OCI-LY7 (cell line): Measurements from ENCODE around the gene SYNDIG1L.

Experiments
- EZH2phosphoT487 ChIP-seq: fragments of 200-600 bp; sonication (generic); IDR thresholded peaks from 2 replicates; pipeline ENCODE4 v1.6.1; 2018; ENCODE audit warnings: low read depth, borderline replicate concordance, mild to moderate bottlenecking, mixed run types, antibody characterized with exemption, low read length, moderate library complexity, mixed read lengths
- TF ChIP-seq, protein P1 (sequence below): fragments of 200-600 bp; sonication (generic); conservative IDR thresholded peaks from 2 replicates; pipeline ENCODE4 v1.5.1; 2014; ENCODE audit warnings: mild to moderate bottlenecking, antibody characterized with exemption, low read length, moderate library complexity, mixed read lengths

DNA sequence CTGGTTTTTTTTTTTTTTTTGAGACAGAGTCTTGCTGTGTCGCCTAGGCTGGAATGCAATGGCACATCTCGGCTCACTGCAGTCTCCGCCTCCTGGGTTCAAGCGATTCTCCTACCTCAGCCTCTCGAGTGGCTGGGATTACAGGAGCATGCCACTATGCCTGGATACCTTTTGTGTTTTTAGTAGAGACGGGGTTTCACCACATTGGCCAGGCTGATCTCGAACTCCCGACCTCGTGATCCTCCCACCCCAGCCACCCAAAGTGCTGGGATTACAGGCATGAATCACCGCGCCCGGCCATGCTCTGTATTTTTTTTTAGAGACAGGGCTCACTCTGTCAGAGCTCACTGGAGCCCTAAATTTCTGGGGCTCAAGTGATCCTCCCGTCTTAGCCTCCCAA, 45.2 kb downstream of the SYNDIG1L start:
- TF ChIP-seq, protein P1, sequence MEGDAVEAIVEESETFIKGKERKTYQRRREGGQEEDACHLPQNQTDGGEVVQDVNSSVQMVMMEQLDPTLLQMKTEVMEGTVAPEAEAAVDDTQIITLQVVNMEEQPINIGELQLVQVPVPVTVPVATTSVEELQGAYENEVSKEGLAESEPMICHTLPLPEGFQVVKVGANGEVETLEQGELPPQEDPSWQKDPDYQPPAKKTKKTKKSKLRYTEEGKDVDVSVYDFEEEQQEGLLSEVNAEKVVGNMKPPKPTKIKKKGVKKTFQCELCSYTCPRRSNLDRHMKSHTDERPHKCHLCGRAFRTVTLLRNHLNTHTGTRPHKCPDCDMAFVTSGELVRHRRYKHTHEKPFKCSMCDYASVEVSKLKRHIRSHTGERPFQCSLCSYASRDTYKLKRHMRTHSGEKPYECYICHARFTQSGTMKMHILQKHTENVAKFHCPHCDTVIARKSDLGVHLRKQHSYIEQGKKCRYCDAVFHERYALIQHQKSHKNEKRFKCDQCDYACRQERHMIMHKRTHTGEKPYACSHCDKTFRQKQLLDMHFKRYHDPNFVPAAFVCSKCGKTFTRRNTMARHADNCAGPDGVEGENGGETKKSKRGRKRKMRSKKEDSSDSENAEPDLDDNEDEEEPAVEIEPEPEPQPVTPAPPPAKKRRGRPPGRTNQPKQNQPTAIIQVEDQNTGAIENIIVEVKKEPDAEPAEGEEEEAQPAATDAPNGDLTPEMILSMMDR: no peak
- no peak for TF ChIP-seq EZH2phosphoT487
